ENCODE data around the gene KCNQ1. TPM values are rescaled to one million over a fixed set of nuclear protein-coding genes. Genes with fewer than 3 reads are reported as not detected.

Gene KCNQ1
- total RNA-seq, 2 donors from 2014 or later, result 38.9 to 46.1 TPM

- 91 to 95% methylated on average over 6 of the region's 6 CpGs for WGBS, 2 donors
- Histone ChIP-seq H3K4me3 (no peak overlapping the region), H3K27me3 (no peaks in the 10 kb centered on the region), H3K4me1 (no peaks in the 10 kb centered on the region), H3K9me3 (peaks cover 0 to 73% (median 8%) of the 10 kb centered on the region in 3 donors), H3K36me3 (replicated peaks in 1 of 2; ENCODE audit: insufficient read depth in 1 of 2, low read depth in 2 of 2) (no peaks in the 10 kb centered on the region), H3K27ac (no peak overlapping the region)
- TF ChIP-seq POLR2A (IDR thresholded peaks at IDR 0.05), result no peak
- no peak for TF ChIP-seq CTCF (IDR thresholded peaks at IDR 0.05)
- DNase-seq (no peak), ATAC-seq (no peak)
- intact Hi-C loops (cut with DNase I), result no loop called here
Observed at GRCh38 chr11:2647953-2648352, 203.1 kb downstream of the KCNQ1 start.

- H3K36me3 ChIP-seq (replicated peaks in 1 of 2; ENCODE audit: insufficient read depth in 1 of 2, low read depth in 2 of 2), result no peaks in the 10 kb centered on the region
- H3K27me3 ChIP-seq, result no peaks in the 10 kb centered on the region
- H3K4me1 ChIP-seq, result no peaks in the 10 kb centered on the region
- intact Hi-C loops (cut with DNase I), result no loop called here
- TF ChIP-seq POLR2A (IDR thresholded peaks at IDR 0.05), result no peak
- no peak for TF ChIP-seq CTCF (IDR thresholded peaks at IDR 0.05)
- ATAC-seq, result no peak
- no peak overlapping the region for H3K27ac ChIP-seq
- DNase-seq, result no peak
- H3K4me3 ChIP-seq, result no peak overlapping the region
- H3K9me3 ChIP-seq, result peaks cover 0 to 74% (median 0%) of the 10 kb centered on the region in 3 donors
Observed at GRCh38 chr11:2649400-2649799, 204.6 kb downstream of the KCNQ1 start.

- 98% methylated on average over 2 of the region's 2 CpGs for WGBS, 2 donors
- no peak for ATAC-seq
- no peak for TF ChIP-seq POLR2A (IDR thresholded peaks at IDR 0.05)
- TF ChIP-seq CTCF (IDR thresholded peaks at IDR 0.05), result no peak
- H3K27me3 ChIP-seq, result no peaks in the 10 kb centered on the region
- H3K4me3 ChIP-seq, result no peak overlapping the region
- no peaks in the 10 kb centered on the region for H3K4me1 ChIP-seq
- intact Hi-C loops (cut with DNase I), result no loop called here
- no peak for DNase-seq
- H3K27ac ChIP-seq, result no peak overlapping the region
- no peaks in the 10 kb centered on the region for H3K36me3 ChIP-seq (replicated peaks in 1 of 2; ENCODE audit: insufficient read depth in 1 of 2, low read depth in 2 of 2)
- H3K9me3 ChIP-seq, result peaks cover 0 to 72% (median 0%) of the 10 kb centered on the region in 3 donors
Observed at GRCh38 chr11:2649848-2650247, 205.0 kb downstream of the KCNQ1 start.

- intact Hi-C loops (cut with DNase I), result no loop called here
Observed at GRCh38 chr11:2650343-2650867, 205.6 kb downstream of the KCNQ1 start.

More at GRCh38 chr11:2650343-2650867, 205.6 kb downstream of the KCNQ1 start:
- Histone ChIP-seq H3K27ac (no peak overlapping the region), H3K36me3 (replicated peaks in 1 of 2; ENCODE audit: insufficient read depth in 1 of 2, low read depth in 2 of 2) (no peaks in the 10 kb centered on the region), H3K27me3 (no peaks in the 10 kb centered on the region), H3K4me3 (no peak overlapping the region), H3K9me3 (peaks cover 0 to 67% (median 0%) of the 10 kb centered on the region in 3 donors), H3K4me1 (no peaks in the 10 kb centered on the region)
- no peak for TF ChIP-seq POLR2A (IDR thresholded peaks at IDR 0.05)
- TF ChIP-seq CTCF (IDR thresholded peaks at IDR 0.05), result no peak
- DNase-seq, result no peak
- 98 to 100% methylated on average over 2 of the region's 2 CpGs for WGBS, 2 donors
- ATAC-seq, result no peak

All from body of pancreas (tissue), 4 donors.